Smooth muscle cell (in vitro differentiated cells): Measurements from ENCODE around the gene OSBP2. TPM values are rescaled to one million over a fixed set of nuclear protein-coding genes. Genes with fewer than 3 reads are reported as not detected.

ENCODE experiments used
- DNase-seq: peaks from one replicate; lab custom pipeline; 2025; ENCODE audit not compliant: unreplicated experiment; lab: John Stamatoyannopoulos, UW
- H2AFZ ChIP-seq: fragments of 200-600 bp; sonication (generic); 2 replicates; pipeline ENCODE4 v1.6.0; 2016; ENCODE audit warnings: antibody characterized with exemption, low read depth, mild to moderate bottlenecking
- H3F3A ChIP-seq: fragments of 200-600 bp; sonication (generic); 2 replicates; pipeline ENCODE4 v1.6.0; 2017; ENCODE audit warnings: antibody characterized with exemption, low read depth
- H3K27ac ChIP-seq: fragments of 200-600 bp; sonication (generic); 2 replicates; pipeline ENCODE4 v1.5.1; 2016; ENCODE audit warnings: low read depth, mild to moderate bottlenecking
- H3K27me3 ChIP-seq: fragments of 200-600 bp; sonication (generic); 2 replicates; pipeline ENCODE4 v1.6.1; 2016; ENCODE audit warnings: low read depth, mild to moderate bottlenecking
- H3K36me3 ChIP-seq: fragments of 200-600 bp; sonication (generic); 2 replicates; pipeline ENCODE4 v1.5.1; 2016; ENCODE audit warnings: low read depth
- H3K4me1 ChIP-seq: fragments of 200-600 bp; sonication (generic); 2 replicates; pipeline ENCODE4 v1.5.1; 2016; ENCODE audit warnings: low read depth
- H3K4me2 ChIP-seq: fragments of 200-600 bp; sonication (generic); 2 replicates; pipeline ENCODE4 v1.6.0; 2016; ENCODE audit warnings: mild to moderate bottlenecking
- H3K4me3 ChIP-seq: fragments of 200-600 bp; sonication (generic); 2 replicates; pipeline ENCODE4 v1.5.1; 2016; ENCODE audit warnings: mild to moderate bottlenecking
- H3K79me2 ChIP-seq: fragments of 200-600 bp; sonication (generic); 2 replicates; pipeline ENCODE4 v1.6.0; 2016; ENCODE audit warnings: low read depth, mild to moderate bottlenecking
- H3K9ac ChIP-seq: fragments of 200-600 bp; sonication (generic); 2 replicates; pipeline ENCODE4 v1.6.0; 2016; ENCODE audit warnings: low read depth
- H3K9me3 ChIP-seq: fragments of 200-600 bp; sonication (generic); replicated peaks from 2 replicates; pipeline ENCODE4 v1.5.1; 2016; ENCODE audit warnings: low read depth
- H4K20me1 ChIP-seq: fragments of 200-600 bp; sonication (generic); 2 replicates; pipeline ENCODE4 v1.6.0; 2016; ENCODE audit warnings: low read depth
- WGBS: methylation state at CpG from one replicate; pipeline ENCODE4 v1.1.7; 2016; ENCODE audit warnings: low lambda C conversion rate; 5-methylcytosine and 5-hydroxymethylcytosine counted together
- polyA plus RNA-seq: library from polyadenylated mRNA; unstranded; fragments of >200 nt; fragmentation: Nextera tagmentation; extraction: Ambion mirVana; gene quantifications from 2 replicates; pipeline ENCODE4 v1.2.1, GENCODE V29; 2016
- total RNA-seq: library from RNA; depleted of rRNA; stranded (reverse); fragments of >200 nt; gene quantifications from 2 replicates; pipeline ENCODE4 v1.2.3, GENCODE V29; 2014
- TF ChIP-seq, protein P1 (sequence below): fragments of 200-600 bp; sonication (generic); IDR thresholded peaks from 2 replicates; pipeline ENCODE4 v1.5.1; 2017; ENCODE audit warnings: borderline replicate concordance, mild to moderate bottlenecking, antibody characterized with exemption; ENCODE audit not compliant: insufficient read depth, poor library complexity, severe bottlenecking

OSBP2 gene
- total and polyA plus RNA-seq, 2 experiments from 2014 or later: 4.6 to 4.9 TPM

DNA sequence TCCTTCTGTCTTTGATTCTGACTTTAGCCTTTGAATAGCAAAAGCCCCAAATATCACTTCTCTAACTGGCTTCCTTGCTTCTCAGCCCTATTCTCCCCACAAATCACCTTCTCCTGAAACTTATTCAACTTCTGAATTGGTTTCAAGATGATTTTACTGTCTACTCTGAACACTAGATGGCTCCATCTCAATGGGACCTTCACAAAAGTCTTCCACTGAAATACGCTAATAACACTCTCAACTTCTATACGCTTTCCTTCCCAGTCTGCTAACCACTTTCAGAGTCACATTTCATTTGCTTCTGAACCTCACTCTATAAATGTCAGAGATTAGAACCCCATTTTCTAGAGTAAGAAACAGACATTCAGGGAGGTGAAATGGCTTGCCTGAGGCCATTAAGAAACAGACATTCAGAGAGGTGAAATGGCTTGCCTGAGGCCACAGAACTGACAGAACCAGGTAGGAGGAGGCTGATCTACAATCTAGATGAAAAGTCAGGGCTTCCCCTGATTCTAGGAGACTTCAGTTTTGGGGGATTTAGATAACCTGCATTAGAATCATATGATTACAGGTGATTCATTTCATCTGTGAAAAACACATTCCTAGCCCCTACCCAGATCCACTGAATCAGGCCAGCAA lies 253.3 kb downstream of the OSBP2 start:
- Histone ChIP-seq H3K9ac (no peak overlapping the region), H3K4me3 (no peak overlapping the region), H3K27ac (no peak overlapping the region), H3K9me3 (no peaks in the 10 kb centered on the region), H3K4me1 (peaks cover 22% of the 10 kb centered on the region), H3F3A (no peaks in the 10 kb centered on the region), H2AFZ (no peak overlapping the region), H4K20me1 (peaks cover 27% of the 10 kb centered on the region), H3K27me3 (no peaks in the 10 kb centered on the region), H3K36me3 (peaks cover 16% of the 10 kb centered on the region), H3K79me2 (peaks cover 3% of the 10 kb centered on the region), H3K4me2 (no peak overlapping the region)
- WGBS: 29% methylated on average over 2 of the region's 2 CpGs
- TF ChIP-seq, protein P1, sequence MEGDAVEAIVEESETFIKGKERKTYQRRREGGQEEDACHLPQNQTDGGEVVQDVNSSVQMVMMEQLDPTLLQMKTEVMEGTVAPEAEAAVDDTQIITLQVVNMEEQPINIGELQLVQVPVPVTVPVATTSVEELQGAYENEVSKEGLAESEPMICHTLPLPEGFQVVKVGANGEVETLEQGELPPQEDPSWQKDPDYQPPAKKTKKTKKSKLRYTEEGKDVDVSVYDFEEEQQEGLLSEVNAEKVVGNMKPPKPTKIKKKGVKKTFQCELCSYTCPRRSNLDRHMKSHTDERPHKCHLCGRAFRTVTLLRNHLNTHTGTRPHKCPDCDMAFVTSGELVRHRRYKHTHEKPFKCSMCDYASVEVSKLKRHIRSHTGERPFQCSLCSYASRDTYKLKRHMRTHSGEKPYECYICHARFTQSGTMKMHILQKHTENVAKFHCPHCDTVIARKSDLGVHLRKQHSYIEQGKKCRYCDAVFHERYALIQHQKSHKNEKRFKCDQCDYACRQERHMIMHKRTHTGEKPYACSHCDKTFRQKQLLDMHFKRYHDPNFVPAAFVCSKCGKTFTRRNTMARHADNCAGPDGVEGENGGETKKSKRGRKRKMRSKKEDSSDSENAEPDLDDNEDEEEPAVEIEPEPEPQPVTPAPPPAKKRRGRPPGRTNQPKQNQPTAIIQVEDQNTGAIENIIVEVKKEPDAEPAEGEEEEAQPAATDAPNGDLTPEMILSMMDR: peak; percentile 61
- DNase-seq: no peak

DNA sequence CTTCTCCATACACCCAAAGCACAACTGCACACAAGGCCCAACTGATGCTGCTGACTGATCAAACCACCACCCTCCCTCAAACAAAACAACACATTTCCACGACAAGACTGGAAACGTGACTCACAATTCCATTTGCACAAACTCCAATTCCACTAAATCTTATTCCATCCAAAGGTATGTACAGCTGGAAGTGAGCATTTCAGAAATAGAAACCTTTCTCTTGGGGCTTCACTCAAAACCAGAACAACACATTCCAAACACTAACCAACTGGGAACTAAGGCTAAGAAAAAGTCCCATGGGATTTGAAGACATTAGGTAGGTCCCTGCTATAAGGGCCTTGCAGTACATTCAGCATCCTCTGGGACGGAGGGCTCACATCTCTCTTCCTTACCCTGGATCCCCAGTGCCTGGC lies 254.3 kb downstream of the OSBP2 start:
- TF ChIP-seq, protein P1: no peak
- H3K4me1 ChIP-seq: peaks cover 22% of the 10 kb centered on the region
- H3K4me2 ChIP-seq: no peak overlapping the region
- WGBS: 71% methylated on average over 3 of the region's 3 CpGs
- no peaks in the 10 kb centered on the region for H3F3A ChIP-seq
- H3K9me3 ChIP-seq: no peaks in the 10 kb centered on the region
- no peak for DNase-seq
- no peak overlapping the region for H3K9ac ChIP-seq
- peaks cover 16% of the 10 kb centered on the region for H3K36me3 ChIP-seq
- peaks cover 3% of the 10 kb centered on the region for H3K79me2 ChIP-seq
- peaks cover 30% of the 10 kb centered on the region for H4K20me1 ChIP-seq
- H3K27me3 ChIP-seq: no peaks in the 10 kb centered on the region
- H2AFZ ChIP-seq: no peak overlapping the region
- H3K27ac ChIP-seq: no peak overlapping the region
- no peak overlapping the region for H3K4me3 ChIP-seq

GRCh38 chr22:30949934-30950660 lies 255.4 kb downstream of the OSBP2 start:
- 88% methylated on average over 7 of the region's 7 CpGs for WGBS
- Histone ChIP-seq H3K27ac (no peak overlapping the region), H3K36me3 (peaks cover 16% of the 10 kb centered on the region), H4K20me1 (peaks cover 23% of the 10 kb centered on the region), H3K79me2 (no peaks in the 10 kb centered on the region), H3F3A (no peaks in the 10 kb centered on the region), H3K9ac (no peak overlapping the region), H2AFZ (no peak overlapping the region), H3K9me3 (no peaks in the 10 kb centered on the region), H3K4me3 (no peak overlapping the region), H3K27me3 (no peaks in the 10 kb centered on the region), H3K4me1 (peaks cover 22% of the 10 kb centered on the region), H3K4me2 (no peak overlapping the region)
- DNase-seq: no peak
- TF ChIP-seq, protein P1: no peak
